Esophagus muscularis mucosa (tissue), 4 donors: ENCODE data around the gene ADAM33. TPM values are rescaled to one million over a fixed set of nuclear protein-coding genes. Genes with fewer than 3 reads are reported as not detected.

Source experiments
- DNase-seq: peaks from one replicate; pipeline ENCODE4 v3.0.0-alpha.2; 2017; ENCODE audit errors: extremely low spot score
- H3K27ac ChIP-seq, 4 donors: fragments of 200-600 bp; sonication (generic); replicated peaks in 1 of 4; 1 replicate in 3 of 4; 2 replicates in 1 of 4; pipeline ENCODE4 v1.5.1; 2016 to 2019; ENCODE audit warnings: mild to moderate bottlenecking in 1 of 4
- H3K27me3 ChIP-seq, 4 donors: fragments of 200-600 bp; sonication (generic); one replicate each; pipeline versions ENCODE4 v1.5.1 to v1.6.0; 2016 to 2019
- H3K36me3 ChIP-seq, 4 donors: fragments of 200-600 bp; sonication (generic); one replicate each; pipeline ENCODE4 v1.5.1; 2016 to 2019
- H3K4me1 ChIP-seq, 4 donors: fragments of 200-600 bp; sonication (generic); one replicate each; pipeline ENCODE4 v1.5.1; 2016 to 2019
- H3K4me3 ChIP-seq, 4 donors: fragments of 200-600 bp; sonication (generic); 1 replicate in 2 of 4; 2 replicates in 2 of 4; pipeline ENCODE4 v1.5.1; 2016 to 2019; ENCODE audit warnings: mild to moderate bottlenecking in 4 of 4, moderate library complexity in 1 of 4
- H3K9me3 ChIP-seq, 4 donors: fragments of 200-600 bp; sonication (generic); 1 replicate in 3 of 4; 2 replicates in 1 of 4; pipeline ENCODE4 v1.5.1; 2016 to 2019
- EP300 ChIP-seq: sonication (generic); formaldehyde crosslinking; IDR thresholded peaks from one replicate; pipeline ENCODE4 v1.6.1; 2017; ENCODE audit warnings: antibody characterized with exemption
- POLR2A ChIP-seq: fragments of 450-650 bp; IDR thresholded peaks from one replicate; pipeline ENCODE4 v1.6.1; 2017; ENCODE audit warnings: antibody characterized with exemption, moderate library complexity, mild to moderate bottlenecking, low read depth
- POLR2AphosphoS5 ChIP-seq, 2 donors: sonication (generic); formaldehyde crosslinking; IDR thresholded peaks; one replicate each; pipeline ENCODE4 v1.6.1; 2017; ENCODE audit warnings: antibody characterized with exemption in 2 of 2
- WGBS: methylation state at CpG from one replicate; pipeline ENCODE4 v1.1.5; 2018; 5-methylcytosine and 5-hydroxymethylcytosine counted together
- intact Hi-C: fragments of 100-400 bp; cut with DNase I; formaldehyde crosslinking; loops from one replicate; pipeline ENCODE4 v1.15.1; 2023
- total RNA-seq, 4 donors: library from RNA; depleted of rRNA; stranded (reverse); fragments of >200 nt; gene quantifications; one replicate each; pipeline versions ENCODE4 v1.1.0 to v1.2.1, GENCODE V29; 2016
- TF ChIP-seq, protein P1 (sequence below), 3 experiments: fragments of 200-600 bp in 2 of 3; fragments of 450-650 bp in 1 of 3; sonication (generic) in 2 of 3; IDR thresholded peaks; one replicate each; pipeline ENCODE4 v1.5.1; 2017 to 2019; ENCODE audit warnings: antibody characterized with exemption in 3 of 3, mild to moderate bottlenecking in 2 of 3, moderate library complexity in 1 of 3

ADAM33 gene
- total RNA-seq, 4 donors from 2014 or later, result 45.4 to 144 (median 64.4) TPM

DNA sequence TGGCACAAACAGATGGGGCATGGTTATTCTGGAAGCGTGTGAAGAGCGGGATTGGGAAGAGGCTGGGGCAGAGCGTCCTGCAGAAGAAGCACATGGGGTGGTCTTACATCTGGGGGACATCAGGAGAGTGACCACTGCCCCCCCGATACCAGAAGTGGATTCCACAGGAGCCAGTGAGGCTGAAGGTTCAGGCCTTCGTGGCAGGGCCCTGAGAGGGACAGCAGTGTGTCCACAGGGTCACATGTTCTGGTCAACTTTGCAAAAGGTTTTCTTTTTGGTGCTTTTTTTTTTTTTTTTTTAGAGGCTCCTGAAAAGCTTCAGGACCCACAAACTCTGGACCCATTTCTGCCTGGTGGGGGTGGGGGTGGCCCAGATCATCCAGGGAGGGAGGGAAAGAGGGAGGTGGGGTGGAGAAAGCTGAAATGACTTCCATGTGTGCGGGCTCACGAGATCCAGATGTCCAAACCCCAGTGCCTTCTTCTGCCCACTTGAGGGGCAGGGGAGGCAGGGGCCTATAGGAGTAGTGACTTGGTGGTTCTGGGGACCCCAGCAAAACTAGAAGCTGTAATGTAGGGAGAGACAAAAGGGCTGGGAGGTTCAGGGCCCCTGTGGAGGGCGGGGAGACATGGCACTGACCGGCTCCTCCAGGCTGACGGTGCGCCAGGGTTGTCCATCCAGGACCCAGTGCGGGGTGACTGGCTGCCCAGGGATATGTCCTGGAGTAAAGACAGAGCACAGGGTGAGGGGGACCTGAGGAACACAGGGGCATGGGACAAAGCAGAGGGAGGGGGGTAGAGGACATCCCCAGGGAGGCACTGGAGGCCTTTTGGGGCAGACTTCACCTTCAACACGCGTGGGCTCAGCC lies 2.7 kb downstream of the ADAM33 start:
- peak overlapping the region; percentile 66 to 75 (median 66) for H3K4me3 ChIP-seq

DNA sequence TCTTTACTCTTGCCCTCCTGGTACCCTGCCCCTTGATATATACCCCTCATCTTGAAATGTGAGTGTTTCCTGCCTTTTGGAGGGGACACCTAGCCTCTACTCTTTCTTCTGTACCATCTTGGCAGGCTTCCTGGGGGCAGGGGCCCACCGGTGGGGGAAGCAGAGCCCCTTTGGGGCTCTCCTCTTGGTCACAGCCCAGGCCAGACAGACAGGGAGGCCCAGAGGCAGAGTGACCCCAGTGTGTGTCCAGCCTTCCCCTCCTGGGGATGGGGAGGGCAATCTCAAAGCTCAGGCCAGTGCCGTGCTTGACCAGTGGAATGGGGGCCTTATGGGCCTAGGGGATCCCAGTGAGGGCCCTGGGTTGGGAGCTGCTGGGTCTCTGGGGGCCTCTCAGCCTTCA lies 3.6 kb downstream of the ADAM33 start:
- DNase-seq, result no peak
- Histone ChIP-seq H3K4me3 (no peak overlapping the region), H3K27me3 (peaks cover 0 to 19% (median 0%) of the 10 kb centered on the region in 4 donors), H3K27ac (peak overlapping the region; percentile 88 to 91 (median 90)), H3K9me3 (no peaks in the 10 kb centered on the region), H3K4me1 (peaks cover 28 to 70% (median 67%) of the 10 kb centered on the region in 4 donors), H3K36me3 (peaks cover 0 to 30% (median 17%) of the 10 kb centered on the region in 4 donors)
- intact Hi-C loops, result loop anchor here (5.0 kb wide), 1 partner anchor 94 kb away; no protein-coding TSS in a partner anchor
- TF ChIP-seq, protein P1, sequence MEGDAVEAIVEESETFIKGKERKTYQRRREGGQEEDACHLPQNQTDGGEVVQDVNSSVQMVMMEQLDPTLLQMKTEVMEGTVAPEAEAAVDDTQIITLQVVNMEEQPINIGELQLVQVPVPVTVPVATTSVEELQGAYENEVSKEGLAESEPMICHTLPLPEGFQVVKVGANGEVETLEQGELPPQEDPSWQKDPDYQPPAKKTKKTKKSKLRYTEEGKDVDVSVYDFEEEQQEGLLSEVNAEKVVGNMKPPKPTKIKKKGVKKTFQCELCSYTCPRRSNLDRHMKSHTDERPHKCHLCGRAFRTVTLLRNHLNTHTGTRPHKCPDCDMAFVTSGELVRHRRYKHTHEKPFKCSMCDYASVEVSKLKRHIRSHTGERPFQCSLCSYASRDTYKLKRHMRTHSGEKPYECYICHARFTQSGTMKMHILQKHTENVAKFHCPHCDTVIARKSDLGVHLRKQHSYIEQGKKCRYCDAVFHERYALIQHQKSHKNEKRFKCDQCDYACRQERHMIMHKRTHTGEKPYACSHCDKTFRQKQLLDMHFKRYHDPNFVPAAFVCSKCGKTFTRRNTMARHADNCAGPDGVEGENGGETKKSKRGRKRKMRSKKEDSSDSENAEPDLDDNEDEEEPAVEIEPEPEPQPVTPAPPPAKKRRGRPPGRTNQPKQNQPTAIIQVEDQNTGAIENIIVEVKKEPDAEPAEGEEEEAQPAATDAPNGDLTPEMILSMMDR (IDR thresholded peaks at IDR 0.05), result no peak
- no peak for TF ChIP-seq POLR2A
- 27% methylated on average over 1 of the region's 2 CpGs for WGBS

More for the DNA sequence above, 2.7 kb downstream of the ADAM33 start:
- 64% methylated on average over 14 of the region's 14 CpGs for WGBS
- H3K36me3 ChIP-seq, result peaks cover 0 to 21% (median 11%) of the 10 kb centered on the region in 4 donors
- DNase-seq, result no peak
- peaks cover 0 to 12% (median 0%) of the 10 kb centered on the region in 4 donors for H3K27me3 ChIP-seq
- intact Hi-C loops, result loop anchor here (5.0 kb wide), 1 partner anchor 93 kb away; no protein-coding TSS in a partner anchor
- peaks cover 28 to 70% (median 67%) of the 10 kb centered on the region in 4 donors for H3K4me1 ChIP-seq
- TF ChIP-seq EP300 (no peak), POLR2AphosphoS5 (IDR thresholded peaks at IDR 0.05) (no peak), POLR2A (no peak)
- TF ChIP-seq, protein P1 (IDR thresholded peaks at IDR 0.05), result no peak
- H3K27ac ChIP-seq, result peak overlapping the region; percentile 88 to 91 (median 90)
- H3K9me3 ChIP-seq, result no peaks in the 10 kb centered on the region

DNA sequence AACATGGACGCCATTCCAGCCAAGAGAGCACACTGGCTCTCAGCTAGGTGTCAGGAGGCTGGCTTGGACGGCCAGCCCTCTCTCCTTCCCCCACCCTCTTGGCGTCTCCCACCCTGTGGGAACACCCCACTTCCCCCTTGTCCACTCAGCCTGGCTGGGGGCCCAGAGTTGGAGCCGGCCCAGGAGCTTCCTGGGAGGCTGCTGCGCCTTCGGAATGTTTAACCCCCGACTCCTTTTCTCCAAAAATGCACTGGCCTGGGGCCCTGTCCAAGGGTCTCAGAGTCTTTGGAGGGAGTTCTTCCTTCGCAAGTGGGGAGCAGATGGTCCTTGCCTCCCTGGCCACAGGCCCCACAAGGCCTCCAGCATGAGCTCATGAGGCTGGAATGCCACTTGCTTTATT lies 4.1 kb downstream of the ADAM33 start:
- TF ChIP-seq POLR2AphosphoS5 (IDR thresholded peaks at IDR 0.05), result no peak
- TF ChIP-seq, protein P1 (IDR thresholded peaks at IDR 0.05), result no peak
- no peak for TF ChIP-seq POLR2A
- TF ChIP-seq EP300, result no peak
- H3K9me3 ChIP-seq, result no peaks in the 10 kb centered on the region
- H3K27ac ChIP-seq, result peak overlapping the region; percentile 88 to 91 (median 90)
- DNase-seq, result no peak
- WGBS, result 12% methylated on average over 8 of the region's 8 CpGs
- intact Hi-C loops, result loop anchor here (5.0 kb wide), 1 partner anchor 95 kb away; no protein-coding TSS in a partner anchor
- peaks cover 28 to 69% (median 67%) of the 10 kb centered on the region in 4 donors for H3K4me1 ChIP-seq
- H3K4me3 ChIP-seq, result no peak overlapping the region
- H3K27me3 ChIP-seq, result peaks cover 0 to 22% (median 0%) of the 10 kb centered on the region in 4 donors
- peaks cover 0 to 34% (median 20%) of the 10 kb centered on the region in 4 donors for H3K36me3 ChIP-seq

DNA sequence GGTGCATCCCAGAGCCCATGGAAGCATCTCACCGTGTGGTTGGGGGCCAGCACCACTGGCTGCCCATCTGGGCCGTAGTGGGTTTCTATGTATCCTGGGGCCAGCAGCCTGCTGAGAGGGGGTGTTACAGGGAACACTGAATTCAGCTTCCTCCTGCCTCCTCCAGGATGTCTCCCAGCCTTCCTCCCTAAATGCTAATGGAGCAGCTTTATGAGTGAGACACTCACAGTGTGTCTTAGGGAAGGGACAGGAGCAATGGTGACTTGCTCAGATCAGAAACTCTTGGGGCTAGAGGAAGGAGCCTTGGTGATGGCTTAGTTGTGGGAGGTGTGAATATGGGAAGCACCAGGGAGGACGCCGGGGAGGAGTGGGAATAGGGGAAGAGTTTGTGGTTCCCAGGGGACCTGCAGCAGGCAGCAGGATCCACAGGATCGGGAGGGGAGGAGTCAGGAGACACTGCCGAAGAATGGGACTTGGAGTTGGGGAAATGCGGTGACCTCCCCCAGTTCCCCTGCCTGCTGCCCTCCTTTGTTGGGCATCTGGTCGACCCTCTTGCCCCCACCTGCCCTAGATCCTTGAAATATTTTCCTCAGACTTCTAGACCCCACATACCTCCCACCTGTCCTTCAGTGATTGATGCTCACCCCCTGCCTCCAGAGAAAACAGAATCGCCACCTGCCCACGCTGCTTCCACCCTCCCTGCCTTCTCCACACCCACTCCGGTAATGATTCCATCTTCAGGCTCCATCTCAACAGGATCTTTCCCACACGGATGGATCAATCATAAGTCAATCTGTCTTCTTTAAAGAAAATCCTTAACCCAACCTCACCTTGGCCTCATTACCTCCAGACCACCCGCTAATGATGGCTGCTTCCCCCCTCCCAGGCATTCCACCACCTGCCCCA lies 6.6 kb downstream of the ADAM33 start:
- H3K9me3 ChIP-seq, result no peaks in the 10 kb centered on the region
- no peak overlapping the region for H3K4me3 ChIP-seq
- TF ChIP-seq POLR2A, result no peak
- no peak for TF ChIP-seq POLR2AphosphoS5 (IDR thresholded peaks at IDR 0.05)
- TF ChIP-seq EP300, result no peak
- TF ChIP-seq, protein P1 (IDR thresholded peaks at IDR 0.05), result no peak
- peaks cover 0 to 25% (median 0%) of the 10 kb centered on the region in 4 donors for H3K27me3 ChIP-seq
- WGBS, result 66% methylated on average over 12 of the region's 13 CpGs
- peaks cover 23 to 53% (median 46%) of the 10 kb centered on the region in 4 donors for H3K4me1 ChIP-seq
- no peak overlapping the region for H3K27ac ChIP-seq
- intact Hi-C loops, result loop anchor here (5.0 kb wide), 1 partner anchor 97 kb away; no protein-coding TSS in a partner anchor
- peaks cover 0 to 59% (median 32%) of the 10 kb centered on the region in 4 donors for H3K36me3 ChIP-seq
- DNase-seq, result no peak
